Tibial nerve (tissue), 4 donors: ENCODE measurements around the gene CMSS1.

Source experiments
- EP300 ChIP-seq, 2 donors: sonication (generic); formaldehyde crosslinking; IDR thresholded peaks; one replicate each; pipeline ENCODE4 v1.6.1; 2017; ENCODE audit warnings: antibody characterized with exemption in 2 of 2, mild to moderate bottlenecking in 1 of 2
- POLR2A ChIP-seq, 2 donors: fragments of 450-650 bp; IDR thresholded peaks; one replicate each; pipeline ENCODE4 v1.6.1; 2017; ENCODE audit warnings: antibody characterized with exemption in 2 of 2, mild to moderate bottlenecking in 2 of 2, moderate library complexity in 2 of 2
- TF ChIP-seq, protein P1 (sequence below), 5 experiments: fragments of 200-600 bp in 3 of 5; fragments of 450-650 bp in 2 of 5; sonication (generic) in 3 of 5; IDR thresholded peaks; one replicate each; pipeline ENCODE4 v1.5.1; 2016 to 2019; ENCODE audit warnings: antibody characterized with exemption in 5 of 5, mild to moderate bottlenecking in 3 of 5, moderate library complexity in 2 of 5

DNA sequence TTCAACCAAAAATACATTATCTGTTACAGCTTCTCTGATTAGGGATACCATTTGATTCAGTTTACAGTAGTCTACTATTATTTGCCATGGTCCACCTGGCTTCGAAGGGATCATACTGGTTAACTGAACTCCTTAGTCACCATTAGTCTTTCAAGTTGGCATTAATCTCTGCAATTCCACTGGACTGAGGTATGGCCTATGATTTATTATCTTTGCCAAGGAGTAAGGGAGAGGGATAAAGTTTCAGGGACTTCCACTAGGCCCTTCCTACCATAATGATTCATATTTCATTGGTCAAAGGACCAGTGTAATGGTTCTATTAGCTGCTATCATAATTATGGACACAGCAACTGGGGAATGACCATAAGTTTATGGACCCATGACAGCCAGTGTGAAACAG is 7.3 kb upstream of the CMSS1 start:
- TF ChIP-seq, protein P1, sequence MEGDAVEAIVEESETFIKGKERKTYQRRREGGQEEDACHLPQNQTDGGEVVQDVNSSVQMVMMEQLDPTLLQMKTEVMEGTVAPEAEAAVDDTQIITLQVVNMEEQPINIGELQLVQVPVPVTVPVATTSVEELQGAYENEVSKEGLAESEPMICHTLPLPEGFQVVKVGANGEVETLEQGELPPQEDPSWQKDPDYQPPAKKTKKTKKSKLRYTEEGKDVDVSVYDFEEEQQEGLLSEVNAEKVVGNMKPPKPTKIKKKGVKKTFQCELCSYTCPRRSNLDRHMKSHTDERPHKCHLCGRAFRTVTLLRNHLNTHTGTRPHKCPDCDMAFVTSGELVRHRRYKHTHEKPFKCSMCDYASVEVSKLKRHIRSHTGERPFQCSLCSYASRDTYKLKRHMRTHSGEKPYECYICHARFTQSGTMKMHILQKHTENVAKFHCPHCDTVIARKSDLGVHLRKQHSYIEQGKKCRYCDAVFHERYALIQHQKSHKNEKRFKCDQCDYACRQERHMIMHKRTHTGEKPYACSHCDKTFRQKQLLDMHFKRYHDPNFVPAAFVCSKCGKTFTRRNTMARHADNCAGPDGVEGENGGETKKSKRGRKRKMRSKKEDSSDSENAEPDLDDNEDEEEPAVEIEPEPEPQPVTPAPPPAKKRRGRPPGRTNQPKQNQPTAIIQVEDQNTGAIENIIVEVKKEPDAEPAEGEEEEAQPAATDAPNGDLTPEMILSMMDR (IDR thresholded peaks at IDR 0.05) = no peak
- TF ChIP-seq POLR2A (IDR thresholded peaks at IDR 0.05) (no peak), EP300 (IDR thresholded peaks at IDR 0.05) (no peak)
